ENCODE data around the gene GPS1.

DNA sequence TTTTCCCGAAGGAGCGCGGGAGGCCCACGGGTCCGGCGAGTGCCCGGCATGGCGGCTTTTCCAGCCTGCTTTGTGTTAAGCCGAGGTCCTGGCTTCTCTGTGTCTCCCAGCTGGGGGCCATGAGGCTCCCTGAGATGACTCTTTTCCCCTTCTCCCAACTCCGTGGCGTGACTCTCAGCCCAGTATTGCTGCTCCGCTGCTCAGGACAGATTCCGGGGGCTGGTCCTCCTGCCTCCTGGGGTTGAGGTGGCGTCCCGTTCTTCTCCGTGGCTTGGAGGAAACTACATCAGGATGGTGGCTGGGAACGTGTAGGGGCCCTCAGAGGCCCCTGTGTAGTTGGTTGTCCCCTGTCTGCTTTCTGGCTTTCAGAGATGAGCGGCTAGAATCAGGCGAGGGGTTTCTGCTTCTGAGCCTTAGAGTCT lies 951 bp downstream of the GPS1 start:
- TF ChIP-seq, protein P1, sequence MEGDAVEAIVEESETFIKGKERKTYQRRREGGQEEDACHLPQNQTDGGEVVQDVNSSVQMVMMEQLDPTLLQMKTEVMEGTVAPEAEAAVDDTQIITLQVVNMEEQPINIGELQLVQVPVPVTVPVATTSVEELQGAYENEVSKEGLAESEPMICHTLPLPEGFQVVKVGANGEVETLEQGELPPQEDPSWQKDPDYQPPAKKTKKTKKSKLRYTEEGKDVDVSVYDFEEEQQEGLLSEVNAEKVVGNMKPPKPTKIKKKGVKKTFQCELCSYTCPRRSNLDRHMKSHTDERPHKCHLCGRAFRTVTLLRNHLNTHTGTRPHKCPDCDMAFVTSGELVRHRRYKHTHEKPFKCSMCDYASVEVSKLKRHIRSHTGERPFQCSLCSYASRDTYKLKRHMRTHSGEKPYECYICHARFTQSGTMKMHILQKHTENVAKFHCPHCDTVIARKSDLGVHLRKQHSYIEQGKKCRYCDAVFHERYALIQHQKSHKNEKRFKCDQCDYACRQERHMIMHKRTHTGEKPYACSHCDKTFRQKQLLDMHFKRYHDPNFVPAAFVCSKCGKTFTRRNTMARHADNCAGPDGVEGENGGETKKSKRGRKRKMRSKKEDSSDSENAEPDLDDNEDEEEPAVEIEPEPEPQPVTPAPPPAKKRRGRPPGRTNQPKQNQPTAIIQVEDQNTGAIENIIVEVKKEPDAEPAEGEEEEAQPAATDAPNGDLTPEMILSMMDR (IDR thresholded peaks at IDR 0.05) = no peak
- no peak for TF ChIP-seq POLR2A (IDR thresholded peaks at IDR 0.05)

Data from uterus (tissue), 2 donors.